Transverse colon (tissue), 4 donors: ENCODE measurements around the gene KAT6B. TPM values are rescaled to one million over a fixed set of nuclear protein-coding genes. Genes with fewer than 3 reads are reported as not detected.

ENCODE experiments used
- DNase-seq: peaks from one replicate; pipeline ENCODE4 v3.0.0-alpha.2; 2019
- H3K27ac ChIP-seq, 4 donors: fragments of 200-600 bp; sonication (generic); 2 replicates each; pipeline ENCODE4 v1.5.1; 2016 to 2018; ENCODE audit warnings: inconsistent platforms in 4 of 4
- H3K27me3 ChIP-seq: fragments of 200-600 bp; sonication (generic); 2 replicates; pipeline ENCODE4 v1.5.1; 2017; ENCODE audit warnings: inconsistent platforms
- H3K36me3 ChIP-seq, 4 donors: fragments of 200-600 bp; sonication (generic); 2 replicates each; pipeline ENCODE4 v1.5.1; 2017 to 2019; ENCODE audit warnings: inconsistent platforms in 4 of 4
- H3K4me1 ChIP-seq, 4 donors: fragments of 200-600 bp; sonication (generic); 2 replicates each; pipeline ENCODE4 v1.5.1; 2017 to 2020; ENCODE audit warnings: inconsistent platforms in 4 of 4
- H3K4me3 ChIP-seq, 4 donors: fragments of 200-600 bp; sonication (generic); 1 replicate in 1 of 4; 2 replicates in 3 of 4; pipeline versions ENCODE4 v1.5.1 to v1.6.1; 2017 to 2019; ENCODE audit warnings: inconsistent platforms in 4 of 4
- H3K9me3 ChIP-seq, 2 donors: fragments of 200-600 bp; sonication (generic); 2 replicates each; pipeline ENCODE4 v1.5.1; 2017 to 2019; ENCODE audit warnings: inconsistent platforms in 2 of 2
- CTCF ChIP-seq, 5 experiments: fragments of 200-600 bp in 3 of 5; fragments of 450-650 bp in 2 of 5; sonication (generic) in 3 of 5; IDR thresholded peaks; 1 replicate in 2 of 5; 2 replicates in 3 of 5; pipeline ENCODE4 v1.5.1; 2016 to 2017; ENCODE audit warnings: antibody characterized with exemption in 5 of 5, inconsistent platforms in 3 of 5, mild to moderate bottlenecking in 2 of 5, moderate library complexity in 1 of 5
- EP300 ChIP-seq: sonication (generic); formaldehyde crosslinking; IDR thresholded peaks from one replicate; pipeline ENCODE4 v1.6.1; 2017; ENCODE audit warnings: antibody characterized with exemption, low read depth
- POLR2A ChIP-seq: fragments of 450-650 bp; IDR thresholded peaks from one replicate; pipeline ENCODE4 v1.6.1; 2016; ENCODE audit warnings: antibody characterized with exemption, mild to moderate bottlenecking, moderate library complexity
- POLR2AphosphoS5 ChIP-seq, 3 donors: sonication (generic); formaldehyde crosslinking; IDR thresholded peaks; one replicate each; pipeline ENCODE4 v1.6.1; 2016; ENCODE audit warnings: antibody characterized with exemption in 3 of 3
- WGBS, 2 donors: methylation state at CpG; one replicate each; pipeline ENCODE4 v1.1.5; 2018; ENCODE audit warnings: low coverage in 1 of 2; 5-methylcytosine and 5-hydroxymethylcytosine counted together
- in situ Hi-C, 4 donors: fragments of 200-750 bp; cut with MboI; loops; one replicate each; pipeline versions ENCODE4 v1.15.0 to v1.15.1; 2017; ENCODE audit warnings: low sequenced_read_pairs in 3 of 4, low pct_ligation_motif_present in 1 of 4, low pct_unique_long_range_greater_than_20kb in 1 of 4
- intact Hi-C: fragments of 100-400 bp; cut with DNase I; formaldehyde crosslinking; loops from one replicate; pipeline ENCODE4 v1.15.1; 2023; ENCODE audit warnings: low total_unique reads
- total RNA-seq, 4 donors: library from RNA; depleted of rRNA; stranded (reverse); fragments of >200 nt; gene quantifications; one replicate each; pipeline ENCODE4 v1.1.0, GENCODE V29; 2016

Gene KAT6B
- total RNA-seq, 4 donors from 2014 or later: 27.3 to 67.0 (median 54.9) TPM

GRCh38 chr10:74842301-74842954, 16.0 kb downstream of the KAT6B start:
- 76 to 80% methylated on average over 1 of the region's 1 CpG for whole genome bisulfite sequencing, 2 donors
- TF ChIP-seq POLR2A (no peak), EP300 (no peak), CTCF (IDR thresholded peaks at IDR 0.05) (no peak), POLR2AphosphoS5 (IDR thresholded peaks at IDR 0.05) (no peak)
- no peak for DNase-seq
- H3K36me3 ChIP-seq: peaks cover 0 to 17% (median 0%) of the 10 kb centered on the region in 4 donors
- intact Hi-C loops (no loop called here), in situ Hi-C loops (no loop called here)
- H3K9me3 ChIP-seq: no peaks in the 10 kb centered on the region
- H3K4me1 ChIP-seq: peaks cover 0 to 34% (median 12%) of the 10 kb centered on the region in 4 donors
- no peaks in the 10 kb centered on the region for H3K27me3 ChIP-seq
- H3K4me3 ChIP-seq: no peak overlapping the region
- peak overlapping the region in 2 of 4 donors; percentile 1 to 27 for H3K27ac ChIP-seq

DNA sequence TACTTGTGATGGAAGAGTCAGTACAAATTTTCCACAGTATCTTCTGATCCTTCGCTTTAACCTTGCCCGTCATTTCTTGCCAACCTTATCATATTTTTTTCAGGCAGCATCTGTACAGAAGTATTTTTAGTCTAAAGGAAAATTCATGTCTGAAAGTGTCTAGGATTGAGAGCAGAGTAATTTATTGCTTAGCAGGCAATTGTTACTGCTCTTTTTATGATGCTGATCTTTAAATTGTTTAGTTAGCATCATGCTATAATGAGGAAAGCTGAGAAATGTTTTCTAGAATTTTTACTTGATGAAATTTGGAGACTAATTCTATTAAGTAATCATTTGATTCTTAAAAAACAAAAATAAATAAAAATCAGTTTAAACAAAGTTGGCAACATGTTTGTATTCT, 20.6 kb downstream of the KAT6B start:
- H3K27me3 ChIP-seq: no peaks in the 10 kb centered on the region
- H3K27ac ChIP-seq: no peak overlapping the region
- peaks cover 0 to 21% (median 2%) of the 10 kb centered on the region in 4 donors for H3K4me1 ChIP-seq
- no peaks in the 10 kb centered on the region for H3K9me3 ChIP-seq
- intact Hi-C loops: no loop called here
- DNase-seq: no peak
- WGBS, 2 donors: 83 to 90% methylated on average over 2 of the region's 2 CpGs
- no peak for TF ChIP-seq CTCF (IDR thresholded peaks at IDR 0.05)
- peaks cover 0 to 17% (median 0%) of the 10 kb centered on the region in 4 donors for H3K36me3 ChIP-seq
- in situ Hi-C loops: no loop called here
- no peak overlapping the region for H3K4me3 ChIP-seq

DNA sequence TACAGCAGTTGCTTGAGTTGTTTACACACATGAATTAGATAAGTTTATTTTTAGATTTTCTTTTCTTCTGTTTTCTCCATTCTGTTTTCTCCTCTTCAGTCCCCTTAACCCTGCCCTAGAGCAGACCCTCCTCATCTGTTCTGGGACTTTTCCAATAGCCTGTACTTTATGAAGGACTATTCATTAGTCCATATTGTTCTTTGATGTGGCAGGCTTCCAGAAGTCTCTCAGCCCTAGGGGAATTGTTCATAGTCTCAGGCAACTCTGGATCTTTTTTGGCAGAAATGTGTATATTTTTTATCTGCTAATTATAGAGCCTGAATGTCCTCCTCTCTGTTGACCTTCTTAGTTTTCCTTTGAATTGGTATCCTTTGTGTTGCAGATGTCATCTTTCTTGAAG, 25.4 kb downstream of the KAT6B start:
- H3K27ac ChIP-seq: no peak overlapping the region
- intact Hi-C loops (no loop called here), in situ Hi-C loops (no loop called here)
- H3K9me3 ChIP-seq: no peaks in the 10 kb centered on the region
- H3K36me3 ChIP-seq: no peaks in the 10 kb centered on the region
- H3K27me3 ChIP-seq: no peaks in the 10 kb centered on the region
- no peak for DNase-seq
- H3K4me3 ChIP-seq: no peak overlapping the region
- H3K4me1 ChIP-seq: peaks cover 8 to 44% (median 17%) of the 10 kb centered on the region in 4 donors
- TF ChIP-seq POLR2A: no peak
- no peak for TF ChIP-seq POLR2AphosphoS5 (IDR thresholded peaks at IDR 0.05)
- no peak for TF ChIP-seq CTCF (IDR thresholded peaks at IDR 0.05)
- TF ChIP-seq EP300: no peak

- H3K4me1 ChIP-seq: peaks cover 8 to 44% (median 17%) of the 10 kb centered on the region in 4 donors
- 84 to 86% methylated on average over 2 of the region's 2 CpGs for WGBS, 2 donors
- no peak overlapping the region for H3K4me3 ChIP-seq
- in situ Hi-C loops (no loop called here), intact Hi-C loops (no loop called here)
- H3K9me3 ChIP-seq: no peaks in the 10 kb centered on the region
- DNase-seq: no peak
- H3K27ac ChIP-seq: no peak overlapping the region
- H3K27me3 ChIP-seq: no peaks in the 10 kb centered on the region
- no peak for TF ChIP-seq EP300
- no peak for TF ChIP-seq CTCF (IDR thresholded peaks at IDR 0.05)
- TF ChIP-seq POLR2AphosphoS5 (IDR thresholded peaks at IDR 0.05): no peak
- no peak for TF ChIP-seq POLR2A
- no peaks in the 10 kb centered on the region for H3K36me3 ChIP-seq
Measured at GRCh38 chr10:74852381-74852780, 26.0 kb downstream of the KAT6B start.
